Superior temporal gyrus (tissue), 1 donor: ENCODE results near the gene MEI4.
"Not testable (repeated sequence)": the region's sequence is repeated elsewhere in the genome, so short reads cannot be mapped to it uniquely, and the experiment has no call there.

ENCODE experiments used
- DNase-seq: peaks from one replicate; pipeline ENCODE4 v3.0.0-alpha.2; 2016; ENCODE audit errors: extremely low spot score

The MEI4 gene

GRCh38 chr6:77652739-77653138, at the start of gene MEI4:
Gene MEI4 (plus strand): TSS chr6:77653039. CDS start chr6:77690672, 37,633 bp downstream.
- no peak for DNase-seq

- DNase-seq: no peak
Observed at GRCh38 chr6:77604476-77604875, 48.4 kb upstream of the MEI4 start.

GRCh38 chr6:77607004-77607403, 45.8 kb upstream of the MEI4 start:
- DNase-seq: no peak

- no peak for DNase-seq
Observed at GRCh38 chr6:77609106-77609505, 43.7 kb upstream of the MEI4 start.

GRCh38 chr6:77619114-77619513, 33.7 kb upstream of the MEI4 start:
- DNase-seq: no peak

- DNase-seq: no peak
Observed at GRCh38 chr6:77620278-77620882, 32.5 kb upstream of the MEI4 start.

GRCh38 chr6:77624515-77624914, 28.3 kb upstream of the MEI4 start:
- DNase-seq: no peak

GRCh38 chr6:77626426-77626825, 26.4 kb upstream of the MEI4 start:
- DNase-seq: no peak

GRCh38 chr6:77630014-77630413, 22.8 kb upstream of the MEI4 start:
- DNase-seq: no peak

GRCh38 chr6:77633471-77633870, 19.4 kb upstream of the MEI4 start:
- no peak for DNase-seq

GRCh38 chr6:77633993-77634715, 18.7 kb upstream of the MEI4 start:
- DNase-seq: no peak

- DNase-seq: no peak
Observed at GRCh38 chr6:77638129-77638830, 14.6 kb upstream of the MEI4 start.

GRCh38 chr6:77644102-77644705, 8.6 kb upstream of the MEI4 start:
- no peak for DNase-seq

- no peak for DNase-seq
Observed at GRCh38 chr6:77650098-77650663, 2.7 kb upstream of the MEI4 start.

GRCh38 chr6:77653816-77654215, 977 bp downstream of the MEI4 start:
- DNase-seq: no peak

GRCh38 chr6:77655035-77655434, 2.2 kb downstream of the MEI4 start:
- not testable (repeated sequence) for DNase-seq

- DNase-seq: no peak
Observed at GRCh38 chr6:77656999-77657764, 4.3 kb downstream of the MEI4 start.

- DNase-seq: no peak
Observed at GRCh38 chr6:77666340-77666739, 13.5 kb downstream of the MEI4 start.

GRCh38 chr6:77666846-77667245, 14.0 kb downstream of the MEI4 start:
- no peak for DNase-seq

- no peak for DNase-seq
Observed at GRCh38 chr6:77669913-77670312, 17.1 kb downstream of the MEI4 start.

GRCh38 chr6:77674211-77674610, 21.4 kb downstream of the MEI4 start:
- DNase-seq: no peak
